Lower leg skin (tissue), 3 donors: ENCODE measurements around the gene OSBPL5.

Source experiments
- CTCF ChIP-seq, 3 donors: fragments of 450-650 bp; IDR thresholded peaks; one replicate each; pipeline ENCODE4 v1.5.1; 2016; ENCODE audit warnings: antibody characterized with exemption in 3 of 3, mild to moderate bottlenecking in 3 of 3, moderate library complexity in 2 of 3
- POLR2A ChIP-seq, 2 donors: fragments of 450-650 bp; IDR thresholded peaks; one replicate each; pipeline ENCODE4 v1.6.1; 2016 to 2017; ENCODE audit warnings: antibody characterized with exemption in 2 of 2, mild to moderate bottlenecking in 1 of 2, moderate library complexity in 1 of 2

GRCh38 chr11:3106736-3107524, 58.2 kb downstream of the OSBPL5 start:
- TF ChIP-seq CTCF (IDR thresholded peaks at IDR 0.05) (no peak), POLR2A (IDR thresholded peaks at IDR 0.05) (no peak)
